ENCODE data around the gene DGCR6L.

DNA sequence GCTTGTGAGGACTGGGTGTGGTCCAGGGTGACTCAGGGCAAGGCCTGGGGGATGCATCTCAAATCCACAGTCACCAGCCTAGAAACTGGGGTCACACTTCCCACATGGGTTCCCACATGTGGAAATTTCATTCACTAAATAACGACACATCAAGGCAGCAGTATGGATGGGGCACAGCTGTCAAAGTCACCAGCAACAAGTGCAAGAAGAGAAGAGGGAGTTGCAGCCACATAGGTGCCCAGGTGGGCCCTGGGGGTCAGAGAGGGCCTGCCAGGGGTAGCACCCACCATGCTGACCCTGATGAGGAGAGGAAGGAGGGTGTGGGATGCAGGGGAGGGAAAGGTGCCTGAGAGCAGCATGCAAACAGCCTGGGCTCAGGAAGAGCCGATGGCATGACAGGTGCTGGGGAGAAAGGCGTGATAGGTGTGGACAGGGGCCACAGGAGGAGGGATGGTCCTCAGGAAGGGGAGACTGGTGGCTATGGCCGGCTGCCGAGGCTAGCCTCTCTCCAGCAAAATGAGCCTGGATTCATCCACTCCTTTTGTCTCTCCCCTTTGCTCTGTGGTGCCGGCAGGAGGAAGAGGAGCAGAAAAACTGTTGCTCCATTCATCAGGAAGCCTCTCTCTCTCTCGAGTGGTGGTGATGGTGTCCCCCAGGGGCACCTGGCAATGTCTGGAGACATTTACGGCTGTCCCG is 22.3 kb downstream of the DGCR6L start:
- TF ChIP-seq, protein P1, sequence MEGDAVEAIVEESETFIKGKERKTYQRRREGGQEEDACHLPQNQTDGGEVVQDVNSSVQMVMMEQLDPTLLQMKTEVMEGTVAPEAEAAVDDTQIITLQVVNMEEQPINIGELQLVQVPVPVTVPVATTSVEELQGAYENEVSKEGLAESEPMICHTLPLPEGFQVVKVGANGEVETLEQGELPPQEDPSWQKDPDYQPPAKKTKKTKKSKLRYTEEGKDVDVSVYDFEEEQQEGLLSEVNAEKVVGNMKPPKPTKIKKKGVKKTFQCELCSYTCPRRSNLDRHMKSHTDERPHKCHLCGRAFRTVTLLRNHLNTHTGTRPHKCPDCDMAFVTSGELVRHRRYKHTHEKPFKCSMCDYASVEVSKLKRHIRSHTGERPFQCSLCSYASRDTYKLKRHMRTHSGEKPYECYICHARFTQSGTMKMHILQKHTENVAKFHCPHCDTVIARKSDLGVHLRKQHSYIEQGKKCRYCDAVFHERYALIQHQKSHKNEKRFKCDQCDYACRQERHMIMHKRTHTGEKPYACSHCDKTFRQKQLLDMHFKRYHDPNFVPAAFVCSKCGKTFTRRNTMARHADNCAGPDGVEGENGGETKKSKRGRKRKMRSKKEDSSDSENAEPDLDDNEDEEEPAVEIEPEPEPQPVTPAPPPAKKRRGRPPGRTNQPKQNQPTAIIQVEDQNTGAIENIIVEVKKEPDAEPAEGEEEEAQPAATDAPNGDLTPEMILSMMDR (IDR thresholded peaks at IDR 0.05), result no peak
- TF ChIP-seq, protein P2, sequence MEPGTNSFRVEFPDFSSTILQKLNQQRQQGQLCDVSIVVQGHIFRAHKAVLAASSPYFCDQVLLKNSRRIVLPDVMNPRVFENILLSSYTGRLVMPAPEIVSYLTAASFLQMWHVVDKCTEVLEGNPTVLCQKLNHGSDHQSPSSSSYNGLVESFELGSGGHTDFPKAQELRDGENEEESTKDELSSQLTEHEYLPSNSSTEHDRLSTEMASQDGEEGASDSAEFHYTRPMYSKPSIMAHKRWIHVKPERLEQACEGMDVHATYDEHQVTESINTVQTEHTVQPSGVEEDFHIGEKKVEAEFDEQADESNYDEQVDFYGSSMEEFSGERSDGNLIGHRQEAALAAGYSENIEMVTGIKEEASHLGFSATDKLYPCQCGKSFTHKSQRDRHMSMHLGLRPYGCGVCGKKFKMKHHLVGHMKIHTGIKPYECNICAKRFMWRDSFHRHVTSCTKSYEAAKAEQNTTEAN (CRISPR knock-in tag; IDR thresholded peaks at IDR 0.05), result no peak
- TF ChIP-seq ZNF263 (CRISPR knock-in tag; IDR thresholded peaks at IDR 0.05; ENCODE audit: low read depth) (no peak), SMAD3 (CRISPR knock-in tag; IDR thresholded peaks at IDR 0.05; ENCODE audit: borderline replicate concordance) (no peak), ZBTB21 (CRISPR knock-in tag; IDR thresholded peaks at IDR 0.05; ENCODE audit: borderline replicate concordance) (no peak), MXD4 (CRISPR knock-in tag; IDR thresholded peaks at IDR 0.05; ENCODE audit: borderline replicate concordance) (no peak), TEAD4 (CRISPR knock-in tag; IDR thresholded peaks at IDR 0.05) (no peak), CREM (CRISPR knock-in tag; IDR thresholded peaks at IDR 0.05) (no peak)
- TF ChIP-seq, protein P3, sequence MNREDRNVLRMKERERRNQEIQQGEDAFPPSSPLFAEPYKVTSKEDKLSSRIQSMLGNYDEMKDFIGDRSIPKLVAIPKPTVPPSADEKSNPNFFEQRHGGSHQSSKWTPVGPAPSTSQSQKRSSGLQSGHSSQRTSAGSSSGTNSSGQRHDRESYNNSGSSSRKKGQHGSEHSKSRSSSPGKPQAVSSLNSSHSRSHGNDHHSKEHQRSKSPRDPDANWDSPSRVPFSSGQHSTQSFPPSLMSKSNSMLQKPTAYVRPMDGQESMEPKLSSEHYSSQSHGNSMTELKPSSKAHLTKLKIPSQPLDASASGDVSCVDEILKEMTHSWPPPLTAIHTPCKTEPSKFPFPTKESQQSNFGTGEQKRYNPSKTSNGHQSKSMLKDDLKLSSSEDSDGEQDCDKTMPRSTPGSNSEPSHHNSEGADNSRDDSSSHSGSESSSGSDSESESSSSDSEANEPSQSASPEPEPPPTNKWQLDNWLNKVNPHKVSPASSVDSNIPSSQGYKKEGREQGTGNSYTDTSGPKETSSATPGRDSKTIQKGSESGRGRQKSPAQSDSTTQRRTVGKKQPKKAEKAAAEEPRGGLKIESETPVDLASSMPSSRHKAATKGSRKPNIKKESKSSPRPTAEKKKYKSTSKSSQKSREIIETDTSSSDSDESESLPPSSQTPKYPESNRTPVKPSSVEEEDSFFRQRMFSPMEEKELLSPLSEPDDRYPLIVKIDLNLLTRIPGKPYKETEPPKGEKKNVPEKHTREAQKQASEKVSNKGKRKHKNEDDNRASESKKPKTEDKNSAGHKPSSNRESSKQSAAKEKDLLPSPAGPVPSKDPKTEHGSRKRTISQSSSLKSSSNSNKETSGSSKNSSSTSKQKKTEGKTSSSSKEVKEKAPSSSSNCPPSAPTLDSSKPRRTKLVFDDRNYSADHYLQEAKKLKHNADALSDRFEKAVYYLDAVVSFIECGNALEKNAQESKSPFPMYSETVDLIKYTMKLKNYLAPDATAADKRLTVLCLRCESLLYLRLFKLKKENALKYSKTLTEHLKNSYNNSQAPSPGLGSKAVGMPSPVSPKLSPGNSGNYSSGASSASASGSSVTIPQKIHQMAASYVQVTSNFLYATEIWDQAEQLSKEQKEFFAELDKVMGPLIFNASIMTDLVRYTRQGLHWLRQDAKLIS (CRISPR knock-in tag; IDR thresholded peaks at IDR 0.05; ENCODE audit: borderline replicate concordance), result no peak
- TF ChIP-seq, protein P4, sequence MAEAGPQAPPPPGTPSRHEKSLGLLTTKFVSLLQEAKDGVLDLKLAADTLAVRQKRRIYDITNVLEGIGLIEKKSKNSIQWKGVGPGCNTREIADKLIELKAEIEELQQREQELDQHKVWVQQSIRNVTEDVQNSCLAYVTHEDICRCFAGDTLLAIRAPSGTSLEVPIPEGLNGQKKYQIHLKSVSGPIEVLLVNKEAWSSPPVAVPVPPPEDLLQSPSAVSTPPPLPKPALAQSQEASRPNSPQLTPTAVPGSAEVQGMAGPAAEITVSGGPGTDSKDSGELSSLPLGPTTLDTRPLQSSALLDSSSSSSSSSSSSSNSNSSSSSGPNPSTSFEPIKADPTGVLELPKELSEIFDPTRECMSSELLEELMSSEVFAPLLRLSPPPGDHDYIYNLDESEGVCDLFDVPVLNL (CRISPR knock-in tag; IDR thresholded peaks at IDR 0.05; ENCODE audit: borderline replicate concordance, low read depth), result no peak
- TF ChIP-seq, protein P5, sequence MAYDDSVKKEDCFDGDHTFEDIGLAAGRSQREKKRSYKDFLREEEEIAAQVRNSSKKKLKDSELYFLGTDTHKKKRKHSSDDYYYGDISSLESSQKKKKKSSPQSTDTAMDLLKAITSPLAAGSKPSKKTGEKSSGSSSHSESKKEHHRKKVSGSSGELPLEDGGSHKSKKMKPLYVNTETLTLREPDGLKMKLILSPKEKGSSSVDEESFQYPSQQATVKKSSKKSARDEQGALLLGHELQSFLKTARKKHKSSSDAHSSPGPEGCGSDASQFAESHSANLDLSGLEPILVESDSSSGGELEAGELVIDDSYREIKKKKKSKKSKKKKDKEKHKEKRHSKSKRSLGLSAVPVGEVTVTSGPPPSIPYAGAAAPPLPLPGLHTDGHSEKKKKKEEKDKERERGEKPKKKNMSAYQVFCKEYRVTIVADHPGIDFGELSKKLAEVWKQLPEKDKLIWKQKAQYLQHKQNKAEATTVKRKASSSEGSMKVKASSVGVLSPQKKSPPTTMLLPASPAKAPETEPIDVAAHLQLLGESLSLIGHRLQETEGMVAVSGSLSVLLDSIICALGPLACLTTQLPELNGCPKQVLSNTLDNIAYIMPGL (CRISPR knock-in tag; IDR thresholded peaks at IDR 0.05), result no peak

Data from WTC11 (cell line).